ENCODE measurements around the gene LRRC7.
"Not testable (repeated sequence)": the region's sequence is repeated elsewhere in the genome, so short reads cannot be mapped to it uniquely, and the experiment has no call there.

GRCh38 chr1:70045581-70045980 lies 477.9 kb downstream of the LRRC7 start:
- TF ChIP-seq CTCF (IDR thresholded peaks at IDR 0.05); USF1 (IDR thresholded peaks at IDR 0.05; ENCODE audit: borderline replicate concordance, low read depth); GATA2 (CRISPR knock-in tag; IDR thresholded peaks at IDR 0.05); TAF1 (IDR thresholded peaks at IDR 0.05; ENCODE audit: borderline replicate concordance, low read depth, low read length); IRF3 (IDR thresholded peaks at IDR 0.05; ENCODE audit: low read depth, low read length); MAX (IDR thresholded peaks at IDR 0.05; ENCODE audit: low read depth); FOXJ3 (CRISPR knock-in tag; IDR thresholded peaks at IDR 0.05): not testable (repeated sequence)

Data from SK-N-SH (cell line).